Inflammatory macrophage treated with lipopolysaccharide for 4 hours (primary cell): ENCODE results near the gene ZNF605.
"Not testable (repeated sequence)": the region's sequence is repeated elsewhere in the genome, so short reads cannot be mapped to it uniquely, and the experiment has no call there.

Source experiments
- DNase-seq: peaks from one replicate; pipeline ENCODE4 v3.0.0-alpha.2; 2020

ZNF605 gene

DNA sequence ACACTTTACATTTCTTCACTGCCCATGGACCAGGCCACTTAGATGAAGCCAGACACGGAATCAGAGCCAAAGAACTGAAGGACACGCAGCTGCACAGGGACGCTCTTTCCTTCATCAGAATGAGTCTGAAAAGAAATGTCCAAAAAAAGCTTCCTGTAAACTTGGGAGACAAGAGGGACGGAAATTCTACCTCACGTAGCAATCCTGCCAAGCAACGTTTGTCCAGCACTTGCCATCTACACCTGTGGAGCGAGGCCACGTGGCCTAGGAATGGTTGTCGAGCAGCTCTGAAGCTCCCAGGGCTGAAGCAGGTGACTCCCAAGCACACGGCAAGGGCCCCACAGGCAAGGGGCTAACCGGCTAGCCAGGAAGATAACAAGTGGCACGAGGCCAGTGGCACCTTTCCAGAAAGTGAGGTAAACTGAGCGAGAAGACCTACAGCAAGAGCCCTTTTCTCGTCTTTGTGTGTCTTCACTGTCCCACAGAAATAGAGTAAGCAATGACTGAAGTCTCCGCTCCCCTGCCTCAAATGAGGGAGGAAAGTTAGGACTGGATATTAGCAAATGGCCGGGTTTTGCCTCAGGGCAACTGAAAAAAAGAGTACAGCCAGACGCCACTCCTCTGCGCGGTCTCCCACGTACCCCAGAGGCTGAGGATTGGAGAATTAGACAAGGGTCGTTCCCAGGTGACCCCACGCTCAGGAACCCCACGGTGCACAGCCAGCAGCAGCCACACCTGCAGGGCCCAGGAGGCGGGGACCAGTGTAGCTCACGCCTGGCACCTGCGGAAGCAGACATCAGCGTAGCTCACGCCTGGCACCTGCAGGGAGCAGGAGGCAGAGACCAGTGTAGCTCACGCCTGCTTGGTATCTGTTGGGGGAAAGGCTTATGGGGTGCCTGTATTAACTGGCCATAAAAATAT, 7.7 kb downstream of the ZNF605 start:
- DNase-seq = no peak

- no peak for DNase-seq
Observed at GRCh38 chr12:132946246-132946820, 9.8 kb downstream of the ZNF605 start.

GRCh38 chr12:132945806-132946205, 10.3 kb downstream of the ZNF605 start:
- no peak for DNase-seq

DNA sequence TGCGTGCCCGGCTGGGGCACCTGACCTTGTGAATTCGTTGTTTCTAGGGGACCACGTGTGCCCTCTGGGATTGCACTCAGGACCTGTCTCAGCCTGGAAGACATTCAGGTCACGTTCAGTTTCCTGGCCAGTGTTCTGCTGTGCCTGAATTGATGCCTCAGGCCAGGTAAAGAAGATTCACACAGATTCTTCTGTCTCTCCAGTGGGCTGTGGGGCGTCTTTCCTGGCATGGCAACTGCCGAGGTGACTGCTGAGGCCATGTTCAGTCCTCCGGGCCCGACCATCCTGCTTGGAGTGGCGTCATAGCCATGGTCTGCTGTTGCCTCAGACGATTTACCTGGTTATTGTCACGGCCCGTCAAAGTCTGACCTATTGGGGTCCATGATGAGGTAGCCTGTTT, 13.5 kb downstream of the ZNF605 start:
- no peak for DNase-seq

DNA sequence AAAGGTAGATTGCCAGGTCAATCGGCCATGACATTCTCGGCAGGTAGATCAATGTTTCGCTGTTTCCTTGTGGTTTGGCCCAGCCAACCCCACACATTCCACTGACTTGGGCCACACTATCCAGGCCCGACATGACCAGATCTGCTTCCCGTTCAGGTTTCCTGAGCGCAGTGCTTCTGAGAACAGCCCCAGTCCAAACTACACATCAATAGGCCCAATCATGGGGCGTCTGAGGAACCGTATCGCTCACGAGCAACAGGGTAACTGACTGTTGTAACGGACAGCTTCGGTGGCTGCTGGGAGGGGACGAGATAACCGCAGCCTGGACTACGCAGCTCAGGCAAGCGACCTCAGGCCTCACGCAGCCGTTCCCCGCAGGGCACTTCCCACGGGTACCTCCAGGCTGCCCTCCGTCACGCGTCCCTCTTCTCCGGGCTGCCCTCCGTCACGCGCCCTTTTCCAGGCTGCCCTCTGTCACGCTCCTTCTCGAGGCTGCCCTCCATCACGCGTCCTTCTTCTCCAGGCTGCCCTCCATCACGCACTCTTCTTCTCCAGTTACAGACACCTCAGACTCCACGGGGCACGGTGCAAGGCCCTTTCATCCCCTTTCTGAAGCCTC, 14.7 kb downstream of the ZNF605 start:
- DNase-seq = no peak

- no peak for DNase-seq
Observed at GRCh38 chr12:132940071-132940719, 15.9 kb downstream of the ZNF605 start.

DNA sequence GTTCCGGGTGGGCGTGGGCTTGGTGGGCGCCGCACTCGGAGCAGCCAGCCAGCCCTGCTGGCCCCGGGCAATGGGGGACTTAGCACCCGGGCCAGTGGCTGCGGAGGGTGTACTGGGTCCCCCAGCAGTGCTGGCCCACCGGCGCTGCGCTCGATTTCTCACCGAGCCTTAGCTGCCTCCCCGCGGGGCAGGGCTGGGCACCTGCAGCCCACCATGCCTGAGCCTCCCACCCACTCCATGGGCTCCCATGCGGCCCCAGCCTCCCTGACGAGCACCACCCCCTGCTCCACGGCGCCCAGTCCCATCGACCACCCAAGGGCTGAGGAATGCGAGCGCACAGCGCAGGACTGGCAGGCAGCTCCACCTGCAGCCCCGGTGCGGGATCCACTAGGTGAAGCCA, 17.3 kb downstream of the ZNF605 start:
- DNase-seq = not testable (repeated sequence)

DNA sequence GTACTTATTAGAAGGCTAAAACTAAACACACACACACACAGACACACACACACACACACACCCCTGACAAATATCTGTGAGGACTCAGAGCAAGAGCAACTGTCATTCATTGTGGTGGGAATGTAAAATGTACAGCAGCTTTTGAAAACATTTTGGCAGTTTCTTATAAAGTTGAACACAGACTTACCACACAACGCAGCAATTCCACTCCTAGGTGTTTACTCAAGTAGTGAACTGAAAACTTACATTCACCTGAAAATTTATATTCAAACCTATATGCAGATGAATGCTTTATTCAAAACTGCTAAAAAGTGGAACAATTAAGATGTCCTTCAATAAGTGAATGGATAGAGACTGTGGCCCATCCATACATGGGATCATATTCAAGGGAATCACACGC, 18.6 kb downstream of the ZNF605 start:
- DNase-seq = no peak

DNA sequence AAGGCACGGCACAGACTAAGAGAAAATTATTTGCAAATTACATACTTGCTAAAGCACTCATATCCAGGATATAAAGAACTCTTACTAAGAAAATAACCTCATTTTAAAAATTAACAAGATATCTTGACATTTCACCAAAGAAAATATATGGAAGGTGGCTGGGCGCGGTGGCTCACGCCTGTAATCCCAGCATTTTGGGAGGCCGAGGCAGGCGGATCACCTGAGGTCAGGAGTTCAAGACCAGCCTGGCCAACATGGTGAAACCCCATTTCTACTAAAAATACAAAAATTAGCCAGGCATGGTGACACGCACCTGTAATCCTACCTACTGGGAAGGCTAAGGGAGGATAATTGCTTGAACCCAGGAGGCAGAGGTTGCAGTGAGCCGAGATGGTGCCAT, 19.2 kb downstream of the ZNF605 start:
- DNase-seq = not testable (repeated sequence)

DNA sequence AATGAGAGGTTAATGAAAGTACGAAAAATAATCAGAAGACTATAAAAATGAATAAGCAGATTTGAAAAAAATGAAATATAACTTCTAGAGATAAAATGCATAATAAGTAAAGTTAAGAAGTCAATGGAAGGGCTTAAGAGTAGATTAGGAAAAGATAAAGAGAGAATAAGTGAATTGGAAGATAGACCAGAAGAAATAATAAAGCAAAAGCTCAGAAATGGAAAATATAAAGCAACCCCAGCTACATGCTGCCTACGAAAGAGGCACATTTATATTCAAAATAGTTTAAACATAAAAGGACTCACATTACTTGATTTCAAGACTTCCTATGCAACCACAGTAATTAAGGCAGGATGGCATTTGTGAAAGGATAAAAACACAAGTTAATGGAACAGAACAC, 19.9 kb downstream of the ZNF605 start:
- no peak for DNase-seq

- DNase-seq = no peak
Observed at GRCh38 chr12:132926415-132926833, 29.7 kb downstream of the ZNF605 start.

GRCh38 chr12:132925597-132926414, 30.3 kb downstream of the ZNF605 start:
- no peak for DNase-seq

DNA sequence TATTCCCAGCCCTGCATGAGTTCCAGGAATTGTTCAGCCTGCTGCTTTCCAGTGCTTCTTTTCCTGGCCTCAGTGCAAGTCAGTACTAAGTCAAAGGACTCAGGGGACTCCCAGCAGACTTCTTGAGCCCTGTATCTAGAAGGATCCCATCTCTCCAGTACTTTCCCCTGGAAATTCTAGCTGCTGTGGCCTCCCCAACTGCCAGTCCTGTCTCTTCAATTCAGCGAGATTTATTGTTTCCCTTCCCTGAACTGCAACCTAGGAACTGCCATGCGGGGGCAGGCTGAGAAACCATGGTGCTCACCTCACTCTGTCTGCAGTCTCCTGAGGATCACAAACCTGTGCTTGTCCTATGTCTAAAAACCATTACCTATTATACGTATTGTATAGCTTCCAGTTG, 31.8 kb downstream of the ZNF605 start:
- no peak for DNase-seq

DNA sequence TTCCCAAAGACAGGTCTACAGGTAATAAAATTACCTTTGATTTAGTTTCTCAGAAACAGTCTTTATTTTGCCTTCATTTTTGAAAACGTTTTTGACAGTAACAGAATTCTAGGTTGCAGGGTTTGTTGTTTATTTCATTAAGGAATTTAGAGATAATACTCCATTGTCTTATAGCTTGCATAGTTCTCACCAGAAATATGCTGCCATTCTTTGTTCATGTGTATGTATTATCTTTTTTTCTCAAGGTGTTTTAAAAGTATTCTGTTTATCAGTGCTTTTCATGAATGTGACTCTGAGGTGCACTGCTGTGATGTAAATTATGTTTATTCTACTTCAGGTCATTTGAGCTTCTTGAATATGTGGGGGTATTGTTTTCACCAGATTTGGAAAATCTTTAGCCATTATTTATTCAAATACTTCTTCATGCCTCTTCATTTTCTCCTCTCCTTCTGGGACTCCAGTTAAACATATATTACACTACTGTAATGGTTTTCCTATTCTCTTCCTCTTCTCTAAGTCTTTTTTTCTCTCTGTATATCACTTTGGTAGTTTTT, 32.7 kb downstream of the ZNF605 start:
- DNase-seq = no peak

- DNase-seq = no peak
Observed at GRCh38 chr12:132922676-132923075, 33.4 kb downstream of the ZNF605 start.

DNA sequence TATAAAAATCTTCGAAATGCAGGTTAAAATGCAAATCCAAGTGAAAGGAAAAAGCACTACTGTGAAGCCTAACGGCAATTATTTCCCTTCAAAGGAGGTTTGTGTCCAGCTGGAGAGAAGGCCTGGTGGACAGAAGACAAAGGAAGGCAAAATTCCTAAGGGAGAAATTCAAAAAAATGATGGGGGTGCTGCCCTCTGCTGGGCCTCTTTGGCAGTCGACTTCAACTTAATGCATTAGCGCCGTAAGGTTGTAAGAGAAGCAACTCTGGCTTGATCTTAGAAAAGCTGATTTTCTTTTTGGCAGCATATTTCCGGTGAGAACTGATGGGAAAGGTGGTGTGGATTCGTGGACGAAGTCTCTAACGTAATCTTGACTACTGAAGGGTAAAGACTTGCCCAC, 34.4 kb downstream of the ZNF605 start:
- DNase-seq = no peak

DNA sequence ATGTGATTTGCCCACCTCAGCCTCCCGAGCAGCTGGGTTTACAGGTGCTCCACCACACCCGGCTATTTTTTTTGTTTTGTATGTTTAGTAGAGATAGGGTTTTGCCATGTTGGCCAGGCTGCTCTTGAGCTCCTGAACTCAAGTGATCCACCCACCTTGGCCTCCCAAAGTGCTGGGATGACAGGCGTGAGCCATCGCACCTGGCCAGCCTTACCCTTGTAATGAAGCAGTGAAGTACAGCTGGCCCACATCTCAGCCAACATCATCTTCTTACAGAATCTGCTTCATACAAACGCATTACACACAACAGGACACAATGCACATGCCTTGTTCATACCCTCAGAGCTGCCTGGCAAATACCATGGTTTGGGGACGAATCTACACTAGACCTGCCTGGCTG, 37.4 kb downstream of the ZNF605 start:
- no peak for DNase-seq

- no peak for DNase-seq
Observed at GRCh38 chr12:132909030-132909368, 47.1 kb downstream of the ZNF605 start.

DNA sequence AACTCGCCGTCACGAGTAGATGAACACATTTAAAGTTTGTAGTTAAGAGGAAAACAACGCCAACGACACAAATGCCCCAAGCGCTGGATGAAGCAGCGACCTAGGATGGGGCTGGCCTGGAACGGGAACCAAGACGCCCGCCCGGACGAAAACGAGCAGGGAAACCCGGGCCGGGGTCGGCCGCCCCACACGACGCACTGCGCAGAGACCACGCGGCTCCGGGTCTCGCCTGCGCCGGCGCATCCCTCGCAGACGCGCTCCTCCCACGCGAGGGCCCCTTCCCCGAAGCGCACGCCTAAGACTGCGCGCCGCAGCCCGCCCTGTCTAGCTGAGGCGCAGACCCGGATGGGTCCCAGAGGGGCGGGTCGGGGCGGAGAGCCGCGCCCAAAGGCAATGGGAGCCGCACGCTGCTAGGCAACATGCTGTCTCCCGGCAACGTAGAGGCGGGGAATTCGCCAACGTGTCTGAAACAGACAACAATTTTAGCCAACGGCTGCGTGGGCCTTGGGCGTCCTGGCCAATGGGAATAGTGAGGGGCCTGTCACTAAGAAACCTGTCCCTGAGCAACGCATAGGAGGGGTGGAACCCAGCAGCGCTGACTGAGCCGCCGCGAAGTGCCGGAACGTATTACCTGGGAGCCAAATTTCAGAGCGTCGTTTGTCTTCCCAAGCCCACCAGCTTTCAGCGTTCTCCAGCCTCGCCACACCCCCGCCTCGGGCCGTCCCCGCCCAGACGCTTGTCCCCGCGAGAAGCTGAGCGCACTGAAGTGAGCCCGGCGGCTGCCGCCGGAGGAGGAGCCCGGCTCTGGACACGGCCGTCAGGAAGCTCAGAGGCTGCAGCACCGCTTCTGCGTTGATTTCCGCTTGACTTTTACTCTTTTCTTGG, 47.7 kb downstream of the ZNF605 start:
- peak; percentile 87 for DNase-seq

DNA sequence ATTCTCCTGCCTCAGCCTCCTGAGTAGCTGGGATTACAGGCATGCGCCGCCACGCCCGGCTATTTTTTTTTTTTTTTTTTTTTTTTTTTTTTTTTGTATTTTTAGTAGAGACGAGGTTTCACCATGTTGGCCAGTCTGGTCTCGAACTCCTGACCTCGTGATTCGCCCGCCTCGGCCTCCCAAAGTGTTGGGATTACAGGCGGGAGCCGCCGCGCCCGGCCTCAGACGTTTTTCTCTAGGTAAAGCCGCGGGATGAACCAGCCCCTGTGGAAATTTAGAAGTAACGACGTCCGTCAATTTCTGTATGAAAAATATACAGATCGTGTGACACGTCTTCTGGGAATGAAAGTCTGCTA, 48.3 kb downstream of the ZNF605 start:
- not testable (repeated sequence) for DNase-seq

DNA sequence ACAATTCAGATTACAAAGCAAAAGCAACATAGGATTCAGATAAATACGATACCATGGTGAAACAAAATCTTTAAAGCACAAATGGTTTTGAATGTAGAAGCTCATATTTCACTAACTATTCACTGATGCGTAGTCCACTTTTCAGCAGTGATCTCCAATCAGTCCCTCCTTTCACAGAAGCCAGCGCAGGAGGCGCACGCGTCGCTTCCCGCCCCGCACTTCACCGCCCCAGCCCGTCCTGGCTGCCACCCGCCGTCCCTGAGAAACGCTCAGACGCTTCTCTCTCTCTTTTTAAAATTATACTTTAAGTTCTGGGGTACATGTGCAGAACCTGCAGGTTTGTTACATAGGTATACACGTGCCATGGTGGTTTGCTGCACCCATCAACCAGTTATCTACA, 48.9 kb downstream of the ZNF605 start:
- DNase-seq = no peak
